Stimulated activated CD4-positive, alpha-beta T cell treated with anti-CD3 and anti-CD28 coated beads, Interleukin-1b, Interleukin-23, amount 100 ng/mL, for 24 hours (primary cell): ENCODE results near the gene FAM227A.

Source experiments
- DNase-seq, 4 experiments: peaks; one replicate each; pipeline ENCODE4 v3.0.0-alpha.2; 2020; ENCODE audit warnings: low read depth in 4 of 4, low spot score in 1 of 4

FAM227A gene

GRCh38 chr22:38554281-38554680 lies 101.9 kb downstream of the FAM227A start:
- DNase-seq = no peak

GRCh38 chr22:38549101-38549894 lies 106.9 kb downstream of the FAM227A start:
- DNase-seq = no peak

DNA sequence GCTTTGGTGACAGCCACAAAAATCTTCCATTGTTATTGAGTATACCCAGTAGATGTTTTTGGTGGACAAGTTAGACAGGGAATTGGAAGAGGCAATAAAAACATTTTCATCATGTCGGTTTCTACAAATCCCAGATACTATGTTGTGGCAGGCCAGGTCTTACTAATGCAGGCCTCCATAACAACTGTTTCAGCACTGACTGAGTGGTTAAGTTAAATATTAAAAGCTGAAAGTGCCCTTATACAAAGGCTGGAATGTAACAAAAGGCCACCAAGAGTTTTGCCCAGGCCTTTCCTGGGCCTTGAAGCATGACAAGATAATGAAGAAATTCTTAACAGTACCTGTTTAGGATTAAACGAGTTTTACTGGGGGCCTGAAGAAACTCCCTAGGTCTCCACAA lies 115.5 kb downstream of the FAM227A start:
- DNase-seq = no peak

GRCh38 chr22:38531251-38531938 lies 124.8 kb downstream of the FAM227A start:
- no peak for DNase-seq
